Ishikawa (cell line): ENCODE data around the gene AIMP2.
"Not testable (repeated sequence)": the region's sequence is repeated elsewhere in the genome, so short reads cannot be mapped to it uniquely, and the experiment has no call there.

Experiments
- CREB1 ChIP-seq: IDR thresholded peaks from 2 replicates; pipeline ENCODE4 v1.6.1; 2012; ENCODE audit warnings: low read depth
- EP300 ChIP-seq: IDR thresholded peaks from 2 replicates; pipeline ENCODE4 v1.6.1; 2012; ENCODE audit warnings: borderline replicate concordance
- FOXM1 ChIP-seq: IDR thresholded peaks from 2 replicates; pipeline ENCODE4 v1.6.1; 2012; ENCODE audit warnings: low read depth, borderline replicate concordance
- MAX ChIP-seq: IDR thresholded peaks from 2 replicates; pipeline ENCODE4 v1.6.1; 2012
- RAD21 ChIP-seq: IDR thresholded peaks from 2 replicates; pipeline ENCODE4 v1.6.1; 2012; ENCODE audit warnings: low read depth
- TAF1 ChIP-seq: IDR thresholded peaks from 2 replicates; pipeline ENCODE4 v1.6.1; 2012; ENCODE audit warnings: low read depth, mild to moderate bottlenecking
- TEAD4 ChIP-seq: IDR thresholded peaks from 2 replicates; pipeline ENCODE4 v1.6.1; 2012
- YY1 ChIP-seq: IDR thresholded peaks from 2 replicates; pipeline ENCODE4 v1.6.1; 2012; ENCODE audit warnings: low read depth
- TF ChIP-seq, protein P1 (sequence below): IDR thresholded peaks from 2 replicates; pipeline ENCODE4 v1.6.1; 2012; ENCODE audit warnings: low read depth, mild to moderate bottlenecking
- TF ChIP-seq, protein P2 (sequence below): IDR thresholded peaks from 2 replicates; pipeline ENCODE4 v1.6.1; 2012

DNA sequence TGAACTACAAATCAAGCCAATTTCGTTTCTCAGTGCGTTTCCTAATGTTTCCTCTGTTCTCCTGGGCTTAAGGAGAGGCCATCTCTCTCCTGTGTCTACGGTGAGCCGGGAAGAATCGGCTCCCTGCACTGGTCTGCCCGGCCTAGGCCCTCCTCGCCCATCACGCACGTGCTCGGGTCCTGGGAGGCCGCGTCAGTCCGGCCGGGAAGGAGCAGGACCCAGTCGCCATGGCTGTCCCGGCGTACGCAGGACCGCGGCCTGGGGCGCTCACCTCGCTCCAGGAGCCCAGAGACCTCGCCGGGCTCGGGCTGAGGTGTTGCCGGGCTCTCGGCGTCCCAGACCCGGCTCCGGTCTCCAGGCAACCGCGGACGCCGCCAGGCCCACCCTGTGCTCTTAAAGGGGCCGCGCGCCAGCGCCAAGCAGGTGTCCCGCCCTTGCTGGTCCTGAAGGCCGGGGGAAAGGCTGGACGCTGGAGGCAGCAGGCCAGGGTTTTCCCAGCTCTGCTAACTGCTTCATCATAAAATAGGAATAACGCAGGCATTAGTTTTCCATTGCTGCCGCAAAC lies 38.6 kb upstream of the AIMP2 start, which contains the start of gene RSPH10B:
- not testable (repeated sequence) for TF ChIP-seq MAX, RAD21, EP300, TAF1, CREB1, FOXM1, TEAD4, YY1
- TF ChIP-seq, protein P1, sequence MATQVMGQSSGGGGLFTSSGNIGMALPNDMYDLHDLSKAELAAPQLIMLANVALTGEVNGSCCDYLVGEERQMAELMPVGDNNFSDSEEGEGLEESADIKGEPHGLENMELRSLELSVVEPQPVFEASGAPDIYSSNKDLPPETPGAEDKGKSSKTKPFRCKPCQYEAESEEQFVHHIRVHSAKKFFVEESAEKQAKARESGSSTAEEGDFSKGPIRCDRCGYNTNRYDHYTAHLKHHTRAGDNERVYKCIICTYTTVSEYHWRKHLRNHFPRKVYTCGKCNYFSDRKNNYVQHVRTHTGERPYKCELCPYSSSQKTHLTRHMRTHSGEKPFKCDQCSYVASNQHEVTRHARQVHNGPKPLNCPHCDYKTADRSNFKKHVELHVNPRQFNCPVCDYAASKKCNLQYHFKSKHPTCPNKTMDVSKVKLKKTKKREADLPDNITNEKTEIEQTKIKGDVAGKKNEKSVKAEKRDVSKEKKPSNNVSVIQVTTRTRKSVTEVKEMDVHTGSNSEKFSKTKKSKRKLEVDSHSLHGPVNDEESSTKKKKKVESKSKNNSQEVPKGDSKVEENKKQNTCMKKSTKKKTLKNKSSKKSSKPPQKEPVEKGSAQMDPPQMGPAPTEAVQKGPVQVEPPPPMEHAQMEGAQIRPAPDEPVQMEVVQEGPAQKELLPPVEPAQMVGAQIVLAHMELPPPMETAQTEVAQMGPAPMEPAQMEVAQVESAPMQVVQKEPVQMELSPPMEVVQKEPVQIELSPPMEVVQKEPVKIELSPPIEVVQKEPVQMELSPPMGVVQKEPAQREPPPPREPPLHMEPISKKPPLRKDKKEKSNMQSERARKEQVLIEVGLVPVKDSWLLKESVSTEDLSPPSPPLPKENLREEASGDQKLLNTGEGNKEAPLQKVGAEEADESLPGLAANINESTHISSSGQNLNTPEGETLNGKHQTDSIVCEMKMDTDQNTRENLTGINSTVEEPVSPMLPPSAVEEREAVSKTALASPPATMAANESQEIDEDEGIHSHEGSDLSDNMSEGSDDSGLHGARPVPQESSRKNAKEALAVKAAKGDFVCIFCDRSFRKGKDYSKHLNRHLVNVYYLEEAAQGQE = not testable (repeated sequence)
- TF ChIP-seq, protein P2, sequence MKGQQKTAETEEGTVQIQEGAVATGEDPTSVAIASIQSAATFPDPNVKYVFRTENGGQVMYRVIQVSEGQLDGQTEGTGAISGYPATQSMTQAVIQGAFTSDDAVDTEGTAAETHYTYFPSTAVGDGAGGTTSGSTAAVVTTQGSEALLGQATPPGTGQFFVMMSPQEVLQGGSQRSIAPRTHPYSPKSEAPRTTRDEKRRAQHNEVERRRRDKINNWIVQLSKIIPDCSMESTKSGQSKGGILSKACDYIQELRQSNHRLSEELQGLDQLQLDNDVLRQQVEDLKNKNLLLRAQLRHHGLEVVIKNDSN = not testable (repeated sequence)
